ENCODE data around the gene PDLIM5.

PDLIM5 gene

GRCh38 chr4:94689155-94689860 lies 237.6 kb downstream of the PDLIM5 start:
- no peak for DNase-seq
- Mint-ChIP-seq H3K36me3 (ENCODE audit: low read depth) (no peaks in the 10 kb centered on the region), H3K4me3 (no peak overlapping the region), H3K27ac (no peak overlapping the region), H3K27me3 (ENCODE audit: low read depth, poor library complexity) (peaks cover 3% of the 10 kb centered on the region), H3K9me3 (no peaks in the 10 kb centered on the region), H3K4me1 (no peaks in the 10 kb centered on the region)
- no peak for TF ChIP-seq CTCF (IDR thresholded peaks at IDR 0.05)

- Mint-ChIP-seq H3K9me3 (no peaks in the 10 kb centered on the region), H3K27me3 (ENCODE audit: low read depth, poor library complexity) (peaks cover 3% of the 10 kb centered on the region), H3K36me3 (ENCODE audit: low read depth) (no peaks in the 10 kb centered on the region), H3K4me1 (no peaks in the 10 kb centered on the region), H3K4me3 (no peak overlapping the region), H3K27ac (no peak overlapping the region)
- no peak for TF ChIP-seq CTCF (IDR thresholded peaks at IDR 0.05)
- DNase-seq, result no peak
These were observed 239.1 kb downstream of the PDLIM5 start for GRCh38 chr4:94690851-94691254.

- Mint-ChIP-seq H3K27me3 (ENCODE audit: low read depth, poor library complexity) (peaks cover 3% of the 10 kb centered on the region), H3K9me3 (no peaks in the 10 kb centered on the region), H3K27ac (no peak overlapping the region), H3K4me1 (no peaks in the 10 kb centered on the region), H3K36me3 (ENCODE audit: low read depth) (no peaks in the 10 kb centered on the region), H3K4me3 (no peak overlapping the region)
- no peak for DNase-seq
- no peak for TF ChIP-seq CTCF (IDR thresholded peaks at IDR 0.05)
These were observed 239.8 kb downstream of the PDLIM5 start for GRCh38 chr4:94691552-94691951.

GRCh38 chr4:94695384-94695783 lies 243.6 kb downstream of the PDLIM5 start:
- Mint-ChIP-seq H3K9me3 (no peaks in the 10 kb centered on the region), H3K27ac (no peak overlapping the region), H3K36me3 (ENCODE audit: low read depth) (no peaks in the 10 kb centered on the region), H3K4me3 (no peak overlapping the region), H3K4me1 (peaks cover under 1% of the 10 kb centered on the region), H3K27me3 (ENCODE audit: low read depth, poor library complexity) (peaks cover 6% of the 10 kb centered on the region)
- no peak for TF ChIP-seq CTCF (IDR thresholded peaks at IDR 0.05)
- no peak for DNase-seq

GRCh38 chr4:94698187-94698586 lies 246.4 kb downstream of the PDLIM5 start:
- Mint-ChIP-seq H3K4me3 (no peak overlapping the region), H3K9me3 (no peaks in the 10 kb centered on the region), H3K27ac (no peak overlapping the region), H3K4me1 (peaks cover 7% of the 10 kb centered on the region), H3K27me3 (ENCODE audit: low read depth, poor library complexity) (peaks cover 6% of the 10 kb centered on the region), H3K36me3 (ENCODE audit: low read depth) (no peaks in the 10 kb centered on the region)
- DNase-seq, result no peak
- TF ChIP-seq CTCF (IDR thresholded peaks at IDR 0.05), result no peak

GRCh38 chr4:94700298-94700697 lies 248.6 kb downstream of the PDLIM5 start:
- Mint-ChIP-seq H3K27ac (peak overlapping the region; percentile 82), H3K27me3 (ENCODE audit: low read depth, poor library complexity) (peaks cover 3% of the 10 kb centered on the region), H3K4me3 (no peak overlapping the region), H3K4me1 (peaks cover 7% of the 10 kb centered on the region), H3K36me3 (ENCODE audit: low read depth) (no peaks in the 10 kb centered on the region), H3K9me3 (no peaks in the 10 kb centered on the region)
- no peak for TF ChIP-seq CTCF (IDR thresholded peaks at IDR 0.05)
- no peak for DNase-seq

Measured in nephron progenitor cell (in vitro differentiated cells).